Astrocyte (in vitro differentiated cells and primary cell): ENCODE measurements around the gene APOL6. TPM values are rescaled to one million over a fixed set of nuclear protein-coding genes. Genes with fewer than 3 reads are reported as not detected.
"Not testable (repeated sequence)": the region's sequence is repeated elsewhere in the genome, so short reads cannot be mapped to it uniquely, and the experiment has no call there.

Experiments used
- DNase-seq: peaks from one replicate; pipeline ENCODE4 v3.0.0-alpha.2; 2010; ENCODE audit warnings: low read depth
- FAIRE-seq: peaks from 2 replicates; lab custom pipeline; 2011; peaks lifted over from hg19 to GRCh38; lab: Jason Lieb, UNC
- H2AFZ ChIP-seq: 2 replicates; pipeline ENCODE4 v1.6.0; 2012; ENCODE audit warnings: low read depth, low read length, inconsistent platforms
- H3K27ac ChIP-seq: 2 replicates; pipeline ENCODE4 v1.5.1; 2011; ENCODE audit warnings: low read depth, low read length, inconsistent platforms
- H3K27me3 ChIP-seq: 2 replicates; pipeline ENCODE4 v1.6.0; 2011; ENCODE audit warnings: low read length, inconsistent platforms; ENCODE audit not compliant: insufficient read depth
- H3K36me3 ChIP-seq: 2 replicates; pipeline ENCODE4 v1.5.1; 2011; ENCODE audit warnings: low read length, inconsistent platforms; ENCODE audit not compliant: insufficient read depth
- H3K4me1 ChIP-seq: 2 replicates; pipeline ENCODE4 v1.5.1; 2011; ENCODE audit warnings: low read length, inconsistent platforms; ENCODE audit not compliant: insufficient read depth
- H3K4me2 ChIP-seq: 2 replicates; pipeline ENCODE4 v1.6.0; 2012; ENCODE audit warnings: low read length, inconsistent platforms
- H3K4me3 ChIP-seq: 2 replicates; pipeline ENCODE4 v1.5.1; 2011; ENCODE audit warnings: low read depth, mild to moderate bottlenecking, low read length, inconsistent platforms; ENCODE audit not compliant: insufficient read depth
- H3K79me2 ChIP-seq: 2 replicates; pipeline ENCODE4 v1.6.0; 2012; ENCODE audit warnings: mild to moderate bottlenecking, low read length, inconsistent platforms; ENCODE audit not compliant: insufficient read depth
- H3K9ac ChIP-seq: 2 replicates; pipeline ENCODE4 v1.6.0; 2012; ENCODE audit warnings: mild to moderate bottlenecking, low read length, inconsistent platforms
- H3K9me3 ChIP-seq: 2 replicates; pipeline ENCODE4 v1.5.1; 2012; ENCODE audit warnings: low read depth, mild to moderate bottlenecking, low read length, inconsistent platforms; ENCODE audit not compliant: insufficient read depth
- H4K20me1 ChIP-seq: 2 replicates; pipeline ENCODE4 v1.6.0; 2012; ENCODE audit warnings: low read length, inconsistent platforms; ENCODE audit not compliant: insufficient read depth
- H3K27ac Mint-ChIP-seq: one replicate; pipeline ENCODE4 v1.8.0; 2021; ENCODE audit warnings: mild to moderate bottlenecking, mixed read lengths; ENCODE audit not compliant: unreplicated experiment
- H3K27me3 Mint-ChIP-seq: one replicate; pipeline ENCODE4 v1.8.0; 2021; ENCODE audit warnings: low read depth, mixed read lengths; ENCODE audit not compliant: unreplicated experiment
- H3K36me3 Mint-ChIP-seq: one replicate; pipeline ENCODE4 v1.8.0; 2021; ENCODE audit warnings: low read depth, mixed read lengths; ENCODE audit not compliant: unreplicated experiment
- H3K4me1 Mint-ChIP-seq: one replicate; pipeline ENCODE4 v1.8.0; 2021; ENCODE audit warnings: low read depth, mixed read lengths; ENCODE audit not compliant: unreplicated experiment
- H3K4me3 Mint-ChIP-seq: one replicate; pipeline ENCODE4 v1.8.0; 2021; ENCODE audit warnings: mild to moderate bottlenecking, moderate library complexity, mixed read lengths; ENCODE audit not compliant: unreplicated experiment
- H3K9me3 Mint-ChIP-seq: one replicate; pipeline ENCODE4 v1.8.0; 2021; ENCODE audit warnings: mild to moderate bottlenecking, mixed read lengths; ENCODE audit not compliant: unreplicated experiment
- CTCF ChIP-seq: IDR thresholded peaks from 2 replicates; pipeline ENCODE4 v1.5.1; 2011; ENCODE audit warnings: low read depth, mild to moderate bottlenecking, inconsistent platforms, low read length, moderate library complexity; ENCODE audit not compliant: insufficient read depth
- EZH2 ChIP-seq: IDR thresholded peaks from 2 replicates; pipeline ENCODE4 v1.6.1; 2012; ENCODE audit warnings: mild to moderate bottlenecking, low read length, inconsistent platforms; ENCODE audit not compliant: insufficient read depth
- total RNA-seq: library from RNA; stranded (reverse); gene quantifications from 2 replicates; pipeline ENCODE4 v1.2.1, GENCODE V29; 2021

Gene APOL6
- total RNA-seq, 1 donor from 2014 or later, result 5.9 TPM

DNA sequence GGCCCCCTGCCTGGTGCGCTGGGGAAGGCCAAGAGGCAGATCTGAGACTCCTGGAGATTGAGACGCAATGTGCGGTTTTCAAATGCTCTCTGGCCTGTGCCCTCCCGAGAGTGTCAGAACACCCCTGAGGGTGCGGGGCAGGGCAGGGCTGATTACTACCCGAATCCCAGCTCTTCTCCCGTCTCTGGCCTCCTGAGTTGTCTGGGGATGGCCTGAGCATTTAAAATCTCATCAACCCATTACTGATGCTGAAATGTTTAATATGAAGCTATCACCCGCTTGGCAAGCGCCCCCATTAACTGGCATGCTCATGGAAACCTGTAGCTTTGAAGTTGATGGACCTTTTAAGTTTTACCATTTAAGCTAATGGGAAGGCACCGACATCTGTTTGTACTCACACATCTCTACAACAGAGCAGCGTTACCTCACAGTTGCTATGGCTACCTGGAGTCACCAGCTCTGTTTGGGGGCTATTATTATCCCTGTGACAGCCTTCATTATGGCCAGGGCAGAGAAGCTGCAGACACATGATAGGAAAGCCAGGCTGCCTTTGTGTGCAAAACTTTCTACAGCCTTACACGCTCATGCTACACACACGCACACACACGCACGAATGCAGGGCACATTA lies 27.5 kb upstream of the APOL6 start:
- peaks cover 10% of the 10 kb centered on the region for H3K4me1 Mint-ChIP-seq
- Histone ChIP-seq H3K27me3 (peaks cover 7% of the 10 kb centered on the region), H3K4me3 (no peak overlapping the region), H3K79me2 (no peaks in the 10 kb centered on the region), H2AFZ (no peak overlapping the region), H3K4me1 (no peaks in the 10 kb centered on the region), H3K9ac (no peak overlapping the region), H4K20me1 (no peaks in the 10 kb centered on the region), H3K27ac (no peak overlapping the region), H3K36me3 (no peaks in the 10 kb centered on the region), H3K9me3 (no peaks in the 10 kb centered on the region), H3K4me2 (no peak overlapping the region)
- H3K36me3 Mint-ChIP-seq, result no peaks in the 10 kb centered on the region
- no peak overlapping the region for H3K4me3 Mint-ChIP-seq
- FAIRE-seq, result no peak
- H3K9me3 Mint-ChIP-seq, result peaks cover 2% of the 10 kb centered on the region
- TF ChIP-seq CTCF, result no peak
- TF ChIP-seq EZH2, result no peak
- no peak overlapping the region for H3K27ac Mint-ChIP-seq
- peaks cover 2% of the 10 kb centered on the region for H3K27me3 Mint-ChIP-seq
- no peak for DNase-seq

DNA sequence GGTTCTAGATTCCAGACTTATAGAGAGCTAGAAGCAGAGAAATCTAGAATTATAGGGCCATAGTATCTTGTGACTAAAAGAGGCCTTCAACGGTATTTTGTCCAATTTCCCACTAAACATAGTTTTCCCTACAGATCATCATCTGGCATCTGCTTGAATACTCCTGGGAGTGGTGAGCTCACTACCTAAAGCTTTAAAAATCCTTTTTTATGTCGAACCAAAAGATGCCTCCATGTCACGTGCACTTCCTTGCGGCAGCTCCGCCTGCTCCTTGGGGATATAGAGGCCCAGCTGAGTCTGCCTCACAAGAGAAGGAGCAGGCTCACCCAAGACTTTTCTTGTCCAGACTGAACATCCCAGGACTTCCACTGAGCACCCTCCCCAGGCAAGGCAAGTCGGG lies 26.8 kb upstream of the APOL6 start:
- Mint-ChIP-seq H3K4me1 (peaks cover 10% of the 10 kb centered on the region), H3K27me3 (peaks cover 2% of the 10 kb centered on the region), H3K36me3 (no peaks in the 10 kb centered on the region), H3K4me3 (no peak overlapping the region), H3K27ac (no peak overlapping the region), H3K9me3 (peaks cover 2% of the 10 kb centered on the region)
- no peak overlapping the region for H3K27ac ChIP-seq
- no peak for FAIRE-seq
- H3K4me2 ChIP-seq, result no peak overlapping the region
- H3K9ac ChIP-seq, result no peak overlapping the region
- DNase-seq, result no peak
- H2AFZ ChIP-seq, result no peak overlapping the region
- no peaks in the 10 kb centered on the region for H3K36me3 ChIP-seq
- H3K9me3 ChIP-seq, result no peaks in the 10 kb centered on the region
- H3K4me3 ChIP-seq, result no peak overlapping the region
- no peaks in the 10 kb centered on the region for H3K79me2 ChIP-seq
- TF ChIP-seq EZH2 (no peak), CTCF (no peak)
- peaks cover 7% of the 10 kb centered on the region for H3K27me3 ChIP-seq
- H4K20me1 ChIP-seq, result no peaks in the 10 kb centered on the region
- H3K4me1 ChIP-seq, result no peaks in the 10 kb centered on the region

DNA sequence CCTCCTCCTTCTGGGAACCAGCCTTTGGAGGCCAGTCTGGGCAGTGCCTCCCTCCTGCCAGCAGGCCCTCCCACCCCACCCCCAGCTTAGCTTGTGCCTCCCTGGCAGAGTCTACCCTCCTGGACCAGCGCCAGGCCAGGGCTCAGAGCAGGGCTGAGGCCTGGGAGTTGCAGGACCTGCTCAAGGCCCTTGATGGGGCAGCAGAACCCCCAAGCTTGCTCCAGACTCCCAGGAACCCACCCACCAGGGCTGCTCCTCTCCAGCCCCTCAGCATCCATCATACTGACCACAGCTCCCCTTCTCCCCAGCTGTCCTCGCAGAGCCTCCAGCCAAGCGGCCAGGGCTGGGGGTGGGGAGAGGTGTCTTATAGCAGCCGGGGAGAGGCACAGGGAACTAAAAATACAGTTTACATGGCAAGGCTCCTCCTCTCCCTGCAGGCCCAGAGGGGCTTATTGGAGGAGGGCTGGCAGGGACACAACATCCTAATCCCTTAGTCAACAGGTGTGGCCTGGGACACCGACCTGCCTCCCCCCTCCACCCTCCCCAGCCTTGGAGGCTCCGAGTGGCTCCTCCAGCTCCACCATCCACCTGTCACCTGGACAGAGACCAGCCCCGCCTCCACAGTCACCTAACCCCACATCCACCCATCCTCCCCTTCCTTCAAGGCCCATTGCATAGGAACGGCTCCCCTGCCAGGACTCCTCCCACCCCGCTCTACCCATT lies 25.9 kb upstream of the APOL6 start:
- H3K9me3 Mint-ChIP-seq, result peaks cover 2% of the 10 kb centered on the region
- no peak overlapping the region for H3K4me3 ChIP-seq
- peaks cover 5% of the 10 kb centered on the region for H3K4me1 ChIP-seq
- FAIRE-seq (no peak), DNase-seq (no peak)
- no peak overlapping the region for H3K9ac ChIP-seq
- H3K36me3 Mint-ChIP-seq, result no peaks in the 10 kb centered on the region
- H3K27me3 Mint-ChIP-seq, result peaks cover 2% of the 10 kb centered on the region
- H4K20me1 ChIP-seq, result no peaks in the 10 kb centered on the region
- TF ChIP-seq CTCF (no peak), EZH2 (no peak)
- no peak overlapping the region for H2AFZ ChIP-seq
- H3K4me1 Mint-ChIP-seq, result peaks cover 10% of the 10 kb centered on the region
- no peaks in the 10 kb centered on the region for H3K9me3 ChIP-seq
- H3K4me2 ChIP-seq, result no peak overlapping the region
- no peak overlapping the region for H3K27ac Mint-ChIP-seq
- H3K27me3 ChIP-seq, result peaks cover 2% of the 10 kb centered on the region
- no peaks in the 10 kb centered on the region for H3K36me3 ChIP-seq
- H3K4me3 Mint-ChIP-seq, result no peak overlapping the region
- no peaks in the 10 kb centered on the region for H3K79me2 ChIP-seq
- H3K27ac ChIP-seq, result no peak overlapping the region

DNA sequence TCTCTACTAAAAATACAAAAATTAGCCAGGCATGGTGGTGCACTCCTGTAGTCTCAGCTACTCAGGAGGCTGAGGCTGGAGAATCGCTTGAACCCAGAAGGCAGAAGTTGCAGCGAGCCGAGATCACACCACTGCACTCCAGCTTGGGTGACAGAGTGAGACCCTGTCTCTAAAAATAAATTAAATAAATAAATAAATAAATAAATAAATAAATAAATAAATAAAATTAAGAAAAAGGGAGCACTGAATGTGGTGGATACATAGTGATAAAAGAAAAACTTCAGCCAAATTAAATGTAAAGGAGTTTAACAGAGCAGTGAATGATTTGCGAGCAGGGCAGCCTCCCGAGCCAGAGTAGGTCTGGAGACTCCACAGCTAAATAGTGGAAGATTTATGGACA lies 24.4 kb upstream of the APOL6 start:
- not testable (repeated sequence) for H3K36me3 ChIP-seq, H3K9me3 Mint-ChIP-seq, H3K79me2 ChIP-seq, H3K27me3 Mint-ChIP-seq, H3K27ac Mint-ChIP-seq, FAIRE-seq, H3K4me2 ChIP-seq, H2AFZ ChIP-seq, H3K9me3 ChIP-seq, H3K4me3 ChIP-seq, H3K27me3 ChIP-seq, H4K20me1 ChIP-seq, DNase-seq, H3K4me3 Mint-ChIP-seq, H3K9ac ChIP-seq, H3K36me3 Mint-ChIP-seq, H3K27ac ChIP-seq
- peaks cover 13% of the 10 kb centered on the region for H3K4me1 Mint-ChIP-seq
- peaks cover 13% of the 10 kb centered on the region for H3K4me1 ChIP-seq
